ENCODE measurements around the gene PTPRM. TPM values are rescaled to one million over a fixed set of nuclear protein-coding genes. Genes with fewer than 3 reads are reported as not detected.

The PTPRM gene
- total RNA-seq, 1 donor from 2014 or later: 65.5 TPM

DNA sequence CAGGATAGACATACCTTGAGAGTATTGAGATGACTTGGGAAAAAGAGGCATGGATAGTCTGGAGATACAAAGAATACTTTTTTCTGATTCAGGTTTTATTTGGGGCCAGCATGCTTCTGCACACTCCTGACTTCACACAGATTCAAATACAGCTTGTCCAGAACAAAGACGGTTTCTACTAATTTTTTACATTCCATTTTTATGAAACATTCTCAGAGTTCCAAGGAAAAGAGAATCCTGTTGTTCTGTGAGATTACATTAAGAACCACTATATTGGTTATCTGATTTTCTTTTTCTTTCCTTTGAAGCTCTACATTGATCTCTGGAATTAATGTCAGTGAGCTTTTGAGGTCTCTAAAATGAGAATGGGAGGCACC, 41.0 kb downstream of the PTPRM start:
- Histone ChIP-seq H3K27me3 (ENCODE audit: control insufficient read depth, insufficient read depth, low read length) (no peaks in the 10 kb centered on the region), H3K36me3 (ENCODE audit: control insufficient read depth, insufficient read depth, low read length) (no peaks in the 10 kb centered on the region), H3K4me3 (ENCODE audit: low read depth, low read length) (no peak overlapping the region)
- DNase-seq (ENCODE audit: low read depth): no peak
- TF ChIP-seq, protein P1, sequence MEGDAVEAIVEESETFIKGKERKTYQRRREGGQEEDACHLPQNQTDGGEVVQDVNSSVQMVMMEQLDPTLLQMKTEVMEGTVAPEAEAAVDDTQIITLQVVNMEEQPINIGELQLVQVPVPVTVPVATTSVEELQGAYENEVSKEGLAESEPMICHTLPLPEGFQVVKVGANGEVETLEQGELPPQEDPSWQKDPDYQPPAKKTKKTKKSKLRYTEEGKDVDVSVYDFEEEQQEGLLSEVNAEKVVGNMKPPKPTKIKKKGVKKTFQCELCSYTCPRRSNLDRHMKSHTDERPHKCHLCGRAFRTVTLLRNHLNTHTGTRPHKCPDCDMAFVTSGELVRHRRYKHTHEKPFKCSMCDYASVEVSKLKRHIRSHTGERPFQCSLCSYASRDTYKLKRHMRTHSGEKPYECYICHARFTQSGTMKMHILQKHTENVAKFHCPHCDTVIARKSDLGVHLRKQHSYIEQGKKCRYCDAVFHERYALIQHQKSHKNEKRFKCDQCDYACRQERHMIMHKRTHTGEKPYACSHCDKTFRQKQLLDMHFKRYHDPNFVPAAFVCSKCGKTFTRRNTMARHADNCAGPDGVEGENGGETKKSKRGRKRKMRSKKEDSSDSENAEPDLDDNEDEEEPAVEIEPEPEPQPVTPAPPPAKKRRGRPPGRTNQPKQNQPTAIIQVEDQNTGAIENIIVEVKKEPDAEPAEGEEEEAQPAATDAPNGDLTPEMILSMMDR (IDR thresholded peaks at IDR 0.05; ENCODE audit: insufficient read depth, low read length, poor library complexity, severe bottlenecking): no peak

DNA sequence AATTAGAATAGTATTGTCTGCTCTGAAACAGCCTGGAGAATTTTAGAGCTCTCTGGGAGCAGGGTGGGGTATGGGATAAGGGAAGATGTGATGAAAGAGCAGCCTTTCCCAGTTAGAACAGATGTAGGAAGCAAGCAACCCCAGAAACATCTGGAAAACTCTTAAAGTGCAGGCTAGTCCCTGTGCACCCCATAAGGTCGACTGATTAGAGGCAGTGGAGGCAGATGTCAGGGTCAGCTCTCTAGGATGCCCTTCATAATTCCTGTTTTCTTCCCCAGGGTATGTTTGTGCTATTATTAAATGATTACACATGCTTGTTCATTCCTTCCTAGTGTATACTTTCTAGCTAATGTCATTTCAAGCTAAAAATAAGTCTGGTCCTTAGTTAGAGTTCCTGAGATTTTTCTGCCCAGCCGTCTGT, 41.7 kb downstream of the PTPRM start:
- no peak for DNase-seq (ENCODE audit: low read depth)
- no peak overlapping the region for H3K4me3 ChIP-seq (ENCODE audit: low read depth, low read length)

DNA sequence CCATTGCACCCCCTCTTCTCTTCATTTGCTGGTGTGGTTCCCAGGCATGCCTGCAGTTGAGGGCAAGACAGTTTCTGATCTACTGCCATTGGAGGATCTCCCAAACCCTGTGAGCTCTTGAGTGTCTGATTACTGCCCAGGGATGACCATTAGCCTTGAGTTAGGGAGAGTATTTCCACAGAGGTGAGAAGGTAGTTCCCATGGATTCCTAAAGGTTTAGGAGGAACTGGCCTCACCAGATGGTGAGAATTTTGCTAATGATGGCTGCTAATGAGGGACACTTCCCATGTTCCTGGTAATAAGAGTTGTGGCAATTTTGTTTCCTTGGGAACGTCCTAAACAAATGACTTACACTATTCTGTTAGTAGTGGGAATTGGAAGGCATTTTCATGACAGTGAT, 42.5 kb downstream of the PTPRM start:
- TF ChIP-seq, protein P1 (IDR thresholded peaks at IDR 0.05; ENCODE audit: insufficient read depth, low read length, poor library complexity, severe bottlenecking): no peak
- H3K4me3 ChIP-seq (ENCODE audit: low read depth, low read length): no peak overlapping the region
- no peak for DNase-seq (ENCODE audit: low read depth)
- no peaks in the 10 kb centered on the region for H3K27me3 ChIP-seq (ENCODE audit: control insufficient read depth, insufficient read depth, low read length)
- H3K36me3 ChIP-seq (ENCODE audit: control insufficient read depth, insufficient read depth, low read length): no peaks in the 10 kb centered on the region

More for the DNA sequence above, 41.7 kb downstream of the PTPRM start:
- Histone ChIP-seq H3K27me3 (ENCODE audit: control insufficient read depth, insufficient read depth, low read length) (no peaks in the 10 kb centered on the region), H3K36me3 (ENCODE audit: control insufficient read depth, insufficient read depth, low read length) (no peaks in the 10 kb centered on the region)
- TF ChIP-seq, protein P1 (IDR thresholded peaks at IDR 0.05; ENCODE audit: insufficient read depth, low read length, poor library complexity, severe bottlenecking): no peak

DNA sequence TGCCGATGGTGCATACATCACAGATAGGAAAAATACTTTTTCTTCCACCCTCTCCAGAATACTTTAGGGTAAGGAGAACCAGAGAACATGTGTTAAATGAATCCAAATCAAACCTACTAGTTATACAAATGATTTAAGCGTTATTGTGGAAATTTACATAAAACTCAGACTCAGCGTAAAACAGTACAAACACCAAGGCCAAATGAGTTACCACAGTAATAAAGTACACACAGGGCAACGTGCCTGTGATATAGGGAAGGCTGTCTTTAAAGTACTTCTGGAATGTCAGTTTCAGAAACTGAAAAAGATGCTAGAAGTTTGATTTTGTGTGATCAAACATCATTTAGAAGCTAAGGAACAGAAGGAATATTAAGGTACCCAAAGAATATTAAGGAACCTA, 46.9 kb downstream of the PTPRM start:
- TF ChIP-seq, protein P1 (IDR thresholded peaks at IDR 0.05; ENCODE audit: insufficient read depth, low read length, poor library complexity, severe bottlenecking): no peak
- H3K4me3 ChIP-seq (ENCODE audit: low read depth, low read length): no peak overlapping the region
- DNase-seq (ENCODE audit: low read depth): no peak
- H3K36me3 ChIP-seq (ENCODE audit: control insufficient read depth, insufficient read depth, low read length): no peaks in the 10 kb centered on the region
- no peaks in the 10 kb centered on the region for H3K27me3 ChIP-seq (ENCODE audit: control insufficient read depth, insufficient read depth, low read length)

DNA sequence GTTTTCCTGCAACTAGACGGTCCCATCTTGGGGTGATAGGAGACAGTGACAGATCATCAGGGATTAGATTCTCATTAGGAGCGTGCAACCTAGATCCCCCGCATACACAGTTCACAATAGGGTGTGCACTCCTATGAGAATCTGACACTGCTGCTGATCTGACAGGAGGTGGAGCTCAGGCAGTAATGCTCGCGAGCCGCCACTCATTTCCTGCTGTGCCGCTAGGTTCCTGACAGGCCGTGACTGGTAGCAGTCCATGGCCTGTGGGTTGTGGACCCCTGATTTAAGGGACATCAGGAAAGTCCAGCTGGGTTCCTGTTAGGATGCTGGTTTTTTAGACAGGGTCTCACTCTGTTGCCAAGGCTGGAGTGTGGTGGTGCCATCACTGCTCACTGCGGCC, 48.7 kb downstream of the PTPRM start:
- H3K4me3 ChIP-seq (ENCODE audit: low read depth, low read length): no peak overlapping the region
- TF ChIP-seq, protein P1 (IDR thresholded peaks at IDR 0.05; ENCODE audit: insufficient read depth, low read length, poor library complexity, severe bottlenecking): no peak
- DNase-seq (ENCODE audit: low read depth): no peak
- H3K27me3 ChIP-seq (ENCODE audit: control insufficient read depth, insufficient read depth, low read length): no peaks in the 10 kb centered on the region
- no peaks in the 10 kb centered on the region for H3K36me3 ChIP-seq (ENCODE audit: control insufficient read depth, insufficient read depth, low read length)

DNA sequence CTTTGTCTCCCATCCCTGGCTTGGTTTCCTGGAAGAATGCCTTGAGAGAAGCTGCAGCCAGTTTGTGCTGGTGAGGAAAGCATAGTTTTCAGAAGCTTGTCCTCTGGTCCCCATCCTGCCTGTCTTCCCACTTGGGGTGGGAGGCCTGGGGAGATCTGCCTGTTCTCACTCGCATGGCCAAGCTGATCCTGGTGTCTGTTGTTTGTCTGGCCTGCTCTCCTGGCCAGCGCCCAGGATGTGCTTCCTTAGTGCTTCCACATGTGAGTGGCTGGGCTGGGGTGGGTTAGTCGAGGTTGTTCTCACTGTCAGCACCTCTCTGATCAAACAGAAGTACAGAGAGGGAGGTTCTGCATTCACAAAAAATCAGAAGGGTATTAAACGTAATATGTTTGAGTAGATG, 49.5 kb downstream of the PTPRM start:
- H3K36me3 ChIP-seq (ENCODE audit: control insufficient read depth, insufficient read depth, low read length): no peaks in the 10 kb centered on the region
- DNase-seq (ENCODE audit: low read depth): no peak
- TF ChIP-seq, protein P1 (IDR thresholded peaks at IDR 0.05; ENCODE audit: insufficient read depth, low read length, poor library complexity, severe bottlenecking): no peak
- no peaks in the 10 kb centered on the region for H3K27me3 ChIP-seq (ENCODE audit: control insufficient read depth, insufficient read depth, low read length)
- no peak overlapping the region for H3K4me3 ChIP-seq (ENCODE audit: low read depth, low read length)
